Loucy (cell line): ENCODE results near the gene DCUN1D4.

Experiments
- H2AFZ ChIP-seq: fragments of 200-600 bp; sonication (generic); 2 replicates; pipeline ENCODE4 v1.6.0; 2016; ENCODE audit warnings: antibody characterized with exemption, mild to moderate bottlenecking, low read length, moderate library complexity
- H3F3A ChIP-seq: fragments of 200-600 bp; 2 replicates; pipeline ENCODE4 v1.6.0; 2016; ENCODE audit warnings: antibody characterized with exemption, low read depth, mild to moderate bottlenecking
- H3K27me3 ChIP-seq: fragments of 200-600 bp; sonication (generic); 2 replicates; pipeline ENCODE4 v1.6.1; 2014; ENCODE audit warnings: low read length, mild to moderate bottlenecking; ENCODE audit not compliant: insufficient read depth, poor library complexity, severe bottlenecking
- H3K36me3 ChIP-seq: fragments of 200-600 bp; sonication (generic); 2 replicates; pipeline ENCODE4 v1.6.1; 2016; ENCODE audit warnings: low read length; ENCODE audit not compliant: insufficient read depth
- H3K4me1 ChIP-seq: fragments of 200-600 bp; sonication (generic); 2 replicates; pipeline ENCODE4 v1.5.1; 2014; ENCODE audit warnings: low read length, mild to moderate bottlenecking; ENCODE audit not compliant: insufficient read depth, poor library complexity, severe bottlenecking
- H3K4me2 ChIP-seq: fragments of 200-600 bp; sonication (generic); 2 replicates; pipeline ENCODE4 v1.6.0; 2014; ENCODE audit warnings: antibody characterized with exemption, low read length, low read depth, mild to moderate bottlenecking; ENCODE audit not compliant: poor library complexity, severe bottlenecking
- H3K4me3 ChIP-seq: fragments of 200-600 bp; sonication (generic); 2 replicates; pipeline ENCODE4 v1.5.1; 2014; ENCODE audit warnings: low read length, mild to moderate bottlenecking, mixed read lengths; ENCODE audit not compliant: poor library complexity, severe bottlenecking
- H3K79me2 ChIP-seq: fragments of 200-600 bp; sonication (generic); 2 replicates; pipeline ENCODE4 v1.6.1; 2014; ENCODE audit warnings: low read length; ENCODE audit not compliant: insufficient read depth
- H3K9ac ChIP-seq: fragments of 200-600 bp; sonication (generic); 2 replicates; pipeline ENCODE4 v1.6.0; 2014; ENCODE audit warnings: mild to moderate bottlenecking, low read depth, low read length, moderate library complexity; ENCODE audit not compliant: poor library complexity, severe bottlenecking
- H3K9me2 ChIP-seq: fragments of 200-600 bp; sonication (generic); replicated peaks from 2 replicates; pipeline ENCODE4 v1.6.1; 2016; ENCODE audit warnings: low read depth, low read length, mixed read lengths
- H3K9me3 ChIP-seq: fragments of 200-600 bp; sonication (generic); 2 replicates; pipeline ENCODE4 v1.6.1; 2014; ENCODE audit warnings: mild to moderate bottlenecking, antibody characterized with exemption, low read length, low read depth; ENCODE audit not compliant: insufficient read depth
- H4K20me1 ChIP-seq: fragments of 200-600 bp; sonication (generic); 2 replicates; pipeline ENCODE4 v1.6.0; 2014; ENCODE audit warnings: antibody characterized with exemption, low read length, mild to moderate bottlenecking; ENCODE audit not compliant: insufficient read depth, poor library complexity, severe bottlenecking
- EZH2phosphoT487 ChIP-seq: fragments of 200-600 bp; IDR thresholded peaks from 2 replicates; pipeline ENCODE4 v1.6.1; 2018; ENCODE audit warnings: antibody characterized with exemption, mild to moderate bottlenecking, moderate library complexity, borderline replicate concordance
- TF ChIP-seq, protein P1 (sequence below): fragments of 200-600 bp; sonication (generic); conservative IDR thresholded peaks from 2 replicates; pipeline ENCODE4 v1.5.1; 2014; ENCODE audit warnings: mild to moderate bottlenecking, antibody characterized with exemption, low read length

Gene DCUN1D4

DNA sequence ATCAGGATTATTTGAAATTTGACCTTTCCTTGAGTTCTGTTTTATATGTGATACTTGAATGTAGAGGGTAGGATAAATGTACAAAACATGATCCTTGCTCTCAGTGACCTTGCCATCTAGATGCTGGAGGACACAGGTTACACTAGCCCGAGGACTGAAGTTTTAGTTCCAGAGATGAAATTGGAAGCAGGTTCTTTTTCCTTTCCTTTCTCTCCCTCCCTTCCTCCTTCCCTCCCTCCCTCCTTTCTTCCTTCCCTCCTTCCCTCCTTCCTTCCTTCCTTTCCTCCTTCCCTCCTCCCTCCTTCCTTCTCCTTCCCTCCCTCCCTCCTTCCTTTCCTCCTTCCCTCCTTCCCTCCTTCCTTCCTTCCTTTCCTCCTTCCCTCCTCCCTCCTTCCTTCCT is 122.9 kb downstream of the DCUN1D4 start:
- no peaks in the 10 kb centered on the region for H3K79me2 ChIP-seq
- H3K9ac ChIP-seq: no peak overlapping the region
- no peak overlapping the region for H3K4me2 ChIP-seq
- no peaks in the 10 kb centered on the region for H3K27me3 ChIP-seq
- TF ChIP-seq EZH2phosphoT487: no peak
- TF ChIP-seq, protein P1, sequence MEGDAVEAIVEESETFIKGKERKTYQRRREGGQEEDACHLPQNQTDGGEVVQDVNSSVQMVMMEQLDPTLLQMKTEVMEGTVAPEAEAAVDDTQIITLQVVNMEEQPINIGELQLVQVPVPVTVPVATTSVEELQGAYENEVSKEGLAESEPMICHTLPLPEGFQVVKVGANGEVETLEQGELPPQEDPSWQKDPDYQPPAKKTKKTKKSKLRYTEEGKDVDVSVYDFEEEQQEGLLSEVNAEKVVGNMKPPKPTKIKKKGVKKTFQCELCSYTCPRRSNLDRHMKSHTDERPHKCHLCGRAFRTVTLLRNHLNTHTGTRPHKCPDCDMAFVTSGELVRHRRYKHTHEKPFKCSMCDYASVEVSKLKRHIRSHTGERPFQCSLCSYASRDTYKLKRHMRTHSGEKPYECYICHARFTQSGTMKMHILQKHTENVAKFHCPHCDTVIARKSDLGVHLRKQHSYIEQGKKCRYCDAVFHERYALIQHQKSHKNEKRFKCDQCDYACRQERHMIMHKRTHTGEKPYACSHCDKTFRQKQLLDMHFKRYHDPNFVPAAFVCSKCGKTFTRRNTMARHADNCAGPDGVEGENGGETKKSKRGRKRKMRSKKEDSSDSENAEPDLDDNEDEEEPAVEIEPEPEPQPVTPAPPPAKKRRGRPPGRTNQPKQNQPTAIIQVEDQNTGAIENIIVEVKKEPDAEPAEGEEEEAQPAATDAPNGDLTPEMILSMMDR: no peak
- H3K9me3 ChIP-seq: no peaks in the 10 kb centered on the region
- H3K9me2 ChIP-seq: no peaks in the 10 kb centered on the region
- no peaks in the 10 kb centered on the region for H3F3A ChIP-seq
- no peaks in the 10 kb centered on the region for H3K4me1 ChIP-seq
- H3K4me3 ChIP-seq: no peak overlapping the region
- no peaks in the 10 kb centered on the region for H4K20me1 ChIP-seq
- no peaks in the 10 kb centered on the region for H3K36me3 ChIP-seq
- no peak overlapping the region for H2AFZ ChIP-seq
